Liver (tissue), 9 donors: ENCODE measurements around the gene DCAF4. TPM values are rescaled to one million over a fixed set of nuclear protein-coding genes. Genes with fewer than 3 reads are reported as not detected.

Experiments
- DNase-seq: peaks from one replicate; pipeline ENCODE4 v3.0.0-alpha.2; 2017; ENCODE audit warnings: low spot score
- H3K27ac ChIP-seq, 2 donors: one replicate each; pipeline ENCODE4 v1.7.0; 2013; ENCODE audit warnings: inconsistent platforms in 2 of 2, low read length in 2 of 2, control low read depth in 1 of 2, low read depth in 1 of 2, mild to moderate bottlenecking in 1 of 2
- H3K27me3 ChIP-seq, 4 donors: one replicate each; pipeline versions ENCODE4 v1.6.1 to v1.7.0; 2013; ENCODE audit warnings: low read length in 3 of 4, inconsistent platforms in 1 of 4, mild to moderate bottlenecking in 1 of 4, moderate library complexity in 1 of 4; ENCODE audit not compliant: control insufficient read depth in 4 of 4, insufficient read depth in 4 of 4
- H3K36me3 ChIP-seq, 4 donors: one replicate each; pipeline versions ENCODE4 v1.6.1 to v1.7.0; 2013; ENCODE audit warnings: low read length in 3 of 4, mild to moderate bottlenecking in 3 of 4, low read depth in 1 of 4, moderate library complexity in 1 of 4; ENCODE audit not compliant: control insufficient read depth in 4 of 4, insufficient read depth in 3 of 4
- H3K4me1 ChIP-seq, 4 donors: one replicate each; pipeline versions ENCODE4 v1.6.1 to v1.7.0; 2013; ENCODE audit warnings: low read length in 3 of 4, mild to moderate bottlenecking in 3 of 4, moderate library complexity in 1 of 4; ENCODE audit not compliant: control insufficient read depth in 4 of 4, insufficient read depth in 4 of 4
- H3K4me3 ChIP-seq, 3 donors: one replicate each; pipeline versions ENCODE4 v1.6.1 to v1.7.0; 2013; ENCODE audit warnings: low read length in 3 of 3, control low read depth in 1 of 3, low read depth in 1 of 3, mild to moderate bottlenecking in 1 of 3
- H3K9ac ChIP-seq, 2 donors: one replicate each; pipeline ENCODE4 v1.7.0; 2013; ENCODE audit warnings: low read length in 2 of 2, mild to moderate bottlenecking in 2 of 2, moderate library complexity in 2 of 2, control low read depth in 1 of 2, low read depth in 1 of 2
- H3K9me3 ChIP-seq, 4 donors: one replicate each; pipeline versions ENCODE4 v1.6.1 to v1.7.0; 2013; ENCODE audit warnings: low read length in 3 of 4; ENCODE audit not compliant: control insufficient read depth in 4 of 4
- ATF3 ChIP-seq: IDR thresholded peaks from 2 replicates; pipeline ENCODE4 v1.6.1; 2016; ENCODE audit warnings: antibody characterized with exemption
- EGR1 ChIP-seq, 2 donors: IDR thresholded peaks; 2 replicates each; pipeline ENCODE4 v1.6.1; 2016 to 2018; ENCODE audit warnings: antibody characterized with exemption in 2 of 2, low read depth in 2 of 2
- FOXA1 ChIP-seq: IDR thresholded peaks from 2 replicates; pipeline ENCODE4 v1.6.1; 2016; ENCODE audit warnings: antibody characterized with exemption
- FOXA2 ChIP-seq: IDR thresholded peaks from 2 replicates; pipeline ENCODE4 v1.6.1; 2016; ENCODE audit warnings: antibody characterized with exemption
- GABPA ChIP-seq, 2 donors: IDR thresholded peaks in 1 of 2; conservative IDR thresholded peaks in 1 of 2; 2 replicates each; pipeline ENCODE4 v1.6.1; 2016; ENCODE audit warnings: antibody characterized with exemption in 2 of 2, mild to moderate bottlenecking in 1 of 2, moderate library complexity in 1 of 2
- HNF4A ChIP-seq, 2 donors: conservative IDR thresholded peaks; 2 replicates each; pipeline ENCODE4 v1.6.1; 2016; ENCODE audit warnings: antibody characterized with exemption in 2 of 2, mild to moderate bottlenecking in 2 of 2
- HNF4G ChIP-seq: IDR thresholded peaks from 2 replicates; pipeline ENCODE4 v1.6.1; 2016; ENCODE audit warnings: antibody characterized with exemption
- JUND ChIP-seq, 2 donors: IDR thresholded peaks; 2 replicates each; pipeline ENCODE4 v1.6.1; 2016; ENCODE audit warnings: antibody characterized with exemption in 2 of 2
- MAX ChIP-seq: IDR thresholded peaks from 2 replicates; pipeline ENCODE4 v1.6.1; 2016; ENCODE audit warnings: antibody characterized with exemption
- NR2F2 ChIP-seq: IDR thresholded peaks from 2 replicates; pipeline ENCODE4 v1.6.1; 2016; ENCODE audit warnings: antibody characterized with exemption
- RAD21 ChIP-seq, 2 donors: IDR thresholded peaks; 2 replicates each; pipeline ENCODE4 v1.6.1; 2016; ENCODE audit warnings: antibody characterized with exemption in 2 of 2, mild to moderate bottlenecking in 2 of 2
- REST ChIP-seq: IDR thresholded peaks from 2 replicates; pipeline ENCODE4 v1.6.1; 2016; ENCODE audit warnings: antibody characterized with exemption, mild to moderate bottlenecking
- RXRA ChIP-seq, 2 donors: IDR thresholded peaks; 2 replicates each; pipeline ENCODE4 v1.6.1; 2017 to 2018; ENCODE audit warnings: antibody characterized with exemption in 2 of 2, mild to moderate bottlenecking in 1 of 2
- SP1 ChIP-seq: IDR thresholded peaks from 2 replicates; pipeline ENCODE4 v1.6.1; 2018; ENCODE audit warnings: antibody characterized with exemption, mild to moderate bottlenecking
- TAF1 ChIP-seq: conservative IDR thresholded peaks from 2 replicates; pipeline ENCODE4 v1.6.1; 2016; ENCODE audit warnings: antibody characterized with exemption, mild to moderate bottlenecking
- YY1 ChIP-seq: IDR thresholded peaks from 2 replicates; pipeline ENCODE4 v1.6.1; 2016; ENCODE audit warnings: antibody characterized with exemption, mild to moderate bottlenecking
- WGBS: extraction: QIAGEN DNeasy Blood & Tissue Kit; methylation state at CpG from one replicate; pipeline ENCODE4 v1.1.7; 2013; 5-methylcytosine and 5-hydroxymethylcytosine counted together
- polyA plus RNA-seq, 2 donors: library from polyadenylated mRNA; stranded (reverse) in 1 of 2; unstranded in 1 of 2; fragments of 200-250 nt in 1 of 2; fragments of >200 nt in 1 of 2; fragmentation: Nextera tagmentation in 1 of 2; extraction: Ambion mirVana in 1 of 2; gene quantifications; one replicate each; pipeline versions ENCODE4 v1.2.1 to v1.2.3, GENCODE V29; 2013 to 2015
- total RNA-seq, 2 donors: library from RNA; depleted of rRNA; stranded (reverse); fragments of >200 nt; gene quantifications; one replicate each; pipeline ENCODE4 v1.2.3, GENCODE V29; 2014
- TF ChIP-seq, protein P1 (sequence below): fragments of 150-350 bp; IDR thresholded peaks from 2 replicates; pipeline ENCODE4 v1.5.1; 2017; ENCODE audit warnings: improper control_type of control experiment, low read depth, low read length; ENCODE audit not compliant: missing input control
- TF ChIP-seq, protein P2 (sequence below): IDR thresholded peaks from 2 replicates; pipeline ENCODE4 v1.6.1; 2016; ENCODE audit warnings: antibody characterized with exemption
- donor health status: healthy.
- donor health status: healthy.
- donor health status: healthy.
- donor health status: healthy.
- donor health status: healthy.

Gene DCAF4
- total and polyA plus RNA-seq, 4 donors = 3.5 to 11.0 (median 6.1) TPM

DNA sequence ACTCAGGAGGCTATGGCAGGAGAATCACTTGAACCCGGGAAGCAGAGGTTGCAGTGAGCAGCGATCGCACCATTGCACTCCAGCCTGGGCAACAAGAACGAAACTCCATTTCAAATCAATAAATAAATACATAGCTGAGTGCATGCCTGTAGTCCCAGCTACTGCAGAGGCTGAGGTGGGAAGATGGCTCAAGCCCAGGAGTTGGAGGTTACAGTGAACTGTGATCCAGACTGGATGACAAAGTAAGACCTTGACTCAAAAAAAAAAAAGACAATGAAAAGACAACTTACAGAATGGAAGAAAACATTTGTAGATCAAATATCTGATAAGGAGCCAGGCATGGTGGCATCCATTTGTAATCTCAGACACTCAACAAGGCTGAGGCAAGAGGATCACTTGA is 73.1 kb downstream of the DCAF4 start:
- WGBS = 95% methylated on average over 4 of the region's 4 CpGs
- no peak overlapping the region for H3K9ac ChIP-seq
- TF ChIP-seq MAX (no peak), RAD21 (IDR thresholded peaks at IDR 0.05) (no peak), TAF1 (no peak), ATF3 (no peak), RXRA (IDR thresholded peaks at IDR 0.05) (no peak), FOXA2 (no peak), EGR1 (IDR thresholded peaks at IDR 0.05; ENCODE audit: low read depth in 2 of 2) (no peak), FOXA1 (no peak), NR2F2 (no peak), SP1 (no peak), HNF4G (no peak), JUND (IDR thresholded peaks at IDR 0.05) (no peak), HNF4A (conservative IDR thresholded peaks at IDR 0.05) (no peak), REST (no peak), GABPA (IDR thresholded peaks at IDR 0.05 in 1 of 2, conservative IDR thresholded peaks at IDR 0.05 in 1 of 2) (no peak), YY1 (no peak)
- TF ChIP-seq, protein P1, sequence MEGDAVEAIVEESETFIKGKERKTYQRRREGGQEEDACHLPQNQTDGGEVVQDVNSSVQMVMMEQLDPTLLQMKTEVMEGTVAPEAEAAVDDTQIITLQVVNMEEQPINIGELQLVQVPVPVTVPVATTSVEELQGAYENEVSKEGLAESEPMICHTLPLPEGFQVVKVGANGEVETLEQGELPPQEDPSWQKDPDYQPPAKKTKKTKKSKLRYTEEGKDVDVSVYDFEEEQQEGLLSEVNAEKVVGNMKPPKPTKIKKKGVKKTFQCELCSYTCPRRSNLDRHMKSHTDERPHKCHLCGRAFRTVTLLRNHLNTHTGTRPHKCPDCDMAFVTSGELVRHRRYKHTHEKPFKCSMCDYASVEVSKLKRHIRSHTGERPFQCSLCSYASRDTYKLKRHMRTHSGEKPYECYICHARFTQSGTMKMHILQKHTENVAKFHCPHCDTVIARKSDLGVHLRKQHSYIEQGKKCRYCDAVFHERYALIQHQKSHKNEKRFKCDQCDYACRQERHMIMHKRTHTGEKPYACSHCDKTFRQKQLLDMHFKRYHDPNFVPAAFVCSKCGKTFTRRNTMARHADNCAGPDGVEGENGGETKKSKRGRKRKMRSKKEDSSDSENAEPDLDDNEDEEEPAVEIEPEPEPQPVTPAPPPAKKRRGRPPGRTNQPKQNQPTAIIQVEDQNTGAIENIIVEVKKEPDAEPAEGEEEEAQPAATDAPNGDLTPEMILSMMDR = no peak
- TF ChIP-seq, protein P2, sequence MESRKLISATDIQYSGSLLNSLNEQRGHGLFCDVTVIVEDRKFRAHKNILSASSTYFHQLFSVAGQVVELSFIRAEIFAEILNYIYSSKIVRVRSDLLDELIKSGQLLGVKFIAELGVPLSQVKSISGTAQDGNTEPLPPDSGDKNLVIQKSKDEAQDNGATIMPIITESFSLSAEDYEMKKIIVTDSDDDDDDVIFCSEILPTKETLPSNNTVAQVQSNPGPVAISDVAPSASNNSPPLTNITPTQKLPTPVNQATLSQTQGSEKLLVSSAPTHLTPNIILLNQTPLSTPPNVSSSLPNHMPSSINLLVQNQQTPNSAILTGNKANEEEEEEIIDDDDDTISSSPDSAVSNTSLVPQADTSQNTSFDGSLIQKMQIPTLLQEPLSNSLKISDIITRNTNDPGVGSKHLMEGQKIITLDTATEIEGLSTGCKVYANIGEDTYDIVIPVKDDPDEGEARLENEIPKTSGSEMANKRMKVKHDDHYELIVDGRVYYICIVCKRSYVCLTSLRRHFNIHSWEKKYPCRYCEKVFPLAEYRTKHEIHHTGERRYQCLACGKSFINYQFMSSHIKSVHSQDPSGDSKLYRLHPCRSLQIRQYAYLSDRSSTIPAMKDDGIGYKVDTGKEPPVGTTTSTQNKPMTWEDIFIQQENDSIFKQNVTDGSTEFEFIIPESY = no peak
- H3K4me3 ChIP-seq = no peak overlapping the region
- no peak overlapping the region for H3K27ac ChIP-seq
- H3K27me3 ChIP-seq = no peaks in the 10 kb centered on the region
- H3K9me3 ChIP-seq = no peaks in the 10 kb centered on the region
- DNase-seq = no peak
- H3K4me1 ChIP-seq = no peaks in the 10 kb centered on the region
- peaks cover 2 to 34% (median 32%) of the 10 kb centered on the region in 4 donors for H3K36me3 ChIP-seq
